NB4 (cell line): ENCODE measurements around the gene TMEM63A.
"Not testable (repeated sequence)": the region's sequence is repeated elsewhere in the genome, so short reads cannot be mapped to it uniquely, and the experiment has no call there.

Experiments
- DNase-seq: peaks from one replicate; pipeline ENCODE4 v3.0.0; 2010; ENCODE audit warnings: low read depth
- H3K4me3 ChIP-seq: one replicate; pipeline ENCODE4 v1.5.1; 2011; ENCODE audit warnings: mild to moderate bottlenecking, low read depth, low read length, moderate library complexity
- CTCF ChIP-seq: IDR thresholded peaks from one replicate; pipeline ENCODE4 v1.5.1; 2012; ENCODE audit warnings: low read depth, low read length
- MAX ChIP-seq: IDR thresholded peaks from 2 replicates; pipeline ENCODE4 v1.6.1; 2011; ENCODE audit warnings: low read depth, low read length
- MYC ChIP-seq: IDR thresholded peaks from 2 replicates; pipeline ENCODE4 v1.6.1; 2011; ENCODE audit warnings: low read depth, low read length
- POLR2A ChIP-seq: IDR thresholded peaks from 2 replicates; pipeline ENCODE4 v1.6.1; 2011; ENCODE audit warnings: mild to moderate bottlenecking; ENCODE audit not compliant: insufficient read length; ENCODE audit errors: extremely low read depth

The TMEM63A gene

GRCh38 chr1:225809842-225810578 is 72.2 kb downstream of the TMEM63A start, which contains the start of gene EPHX1:
TSS of gene EPHX1 (plus strand) at chr1:225810124. CDS start at chr1:225828730, 18,606 bp downstream.
- peak; percentile 90 for DNase-seq

GRCh38 chr1:225808136-225808535 is 74.0 kb downstream of the TMEM63A start:
- TF ChIP-seq MAX (no peak), CTCF (no peak), POLR2A (no peak), MYC (no peak)
- no peak overlapping the region for H3K4me3 ChIP-seq
- no peak for DNase-seq

More at GRCh38 chr1:225809842-225810578, 72.2 kb downstream of the TMEM63A start, which contains the start of gene EPHX1:
- peak within 1 kb of the TSS; percentile 55 for H3K4me3 ChIP-seq
- TF ChIP-seq MAX (no peak), CTCF (peak; percentile 4), POLR2A (peak; percentile 76)

- DNase-seq, H3K4me3 ChIP-seq: not testable (repeated sequence)
These were observed 75.4 kb downstream of the TMEM63A start for GRCh38 chr1:225806736-225807135.

GRCh38 chr1:225806249-225806648 is 75.9 kb downstream of the TMEM63A start:
- no peak overlapping the region for H3K4me3 ChIP-seq
- no peak for TF ChIP-seq CTCF
- no peak for TF ChIP-seq POLR2A
- no peak for TF ChIP-seq MAX
- TF ChIP-seq MYC = no peak
- no peak for DNase-seq

- not testable (repeated sequence) for H3K4me3 ChIP-seq
These were observed 81.0 kb downstream of the TMEM63A start for GRCh38 chr1:225801146-225801545.

GRCh38 chr1:225796097-225796496 is 86.1 kb downstream of the TMEM63A start:
- H3K4me3 ChIP-seq, DNase-seq: not testable (repeated sequence)

More at GRCh38 chr1:225801146-225801545, 81.0 kb downstream of the TMEM63A start:
- not testable (repeated sequence) for DNase-seq
